Esophagus mucosa (tissue), 1 donor: ENCODE measurements around the gene MSX1. TPM values are rescaled to one million over a fixed set of nuclear protein-coding genes. Genes with fewer than 3 reads are reported as not detected.

Experiments
- total RNA-seq: library from RNA; stranded (reverse); gene quantifications from one replicate; pipeline ENCODE4 v1.2.4, GENCODE V29; 2023
- donor health status: DM: yes; HTN: yes; CAD: no.

Gene MSX1
- total RNA-seq, 1 donor from 2014 or later: 0.36 TPM

Other genes with a start within 250 kb of the MSX1 start
- 0.88 TPM for gene CYTL1, start 159.8 kb downstream of the MSX1 start, total RNA-seq
- gene STK32B, start 191.8 kb downstream of the MSX1 start, total RNA-seq: 0.28 TPM